B cell (primary cell): Measurements from ENCODE around the gene TFF1. TPM values are rescaled to one million over a fixed set of nuclear protein-coding genes. Genes with fewer than 3 reads are reported as not detected.
A peak's percentile ranks its signal among the peaks of the same experiment; 100 is the strongest.

Source experiments
- ATAC-seq: fragments of 200-7000 bp; cut with Tn5 transposase; one replicate; pipeline ENCODE4 v1.10.0; 2021; ENCODE audit warnings: low read depth, mild to moderate bottlenecking, moderate number of reproducible peaks, moderate library complexity
- CTCF ChIA-PET: fragments of 350-600 bp; sonication (Branson Sonifier 250); formaldehyde crosslinking; loops from one replicate; lab custom pipeline; 2021; ENCODE audit warnings: antibody characterized with exemption, inconsistent platforms; lab: Charles Lee
- POLR2A ChIA-PET: fragments of 350-600 bp; sonication (Branson Sonifier 250); formaldehyde crosslinking; loops from one replicate; lab custom pipeline; 2021; ENCODE audit warnings: antibody characterized with exemption; lab: Charles Lee
- DNase-seq: peaks from one replicate; pipeline ENCODE4 v3.0.0; 2013
- H2AFZ ChIP-seq: 2 replicates; pipeline ENCODE4 v1.6.1; 2012; ENCODE audit warnings: mild to moderate bottlenecking, low read depth, low read length; ENCODE audit not compliant: insufficient read depth, poor library complexity, severe bottlenecking
- H3K27ac ChIP-seq, 2 donors: 1 replicate in 1 of 2; 2 replicates in 1 of 2; pipeline ENCODE4 v1.5.1; 2012 to 2013; ENCODE audit warnings: low read length in 2 of 2, mild to moderate bottlenecking in 2 of 2, moderate library complexity in 1 of 2
- H3K27me3 ChIP-seq, 4 experiments: fragments of 200-600 bp in 1 of 4; sonication (generic) in 1 of 4; replicated peaks in 1 of 4; 1 replicate in 2 of 4; 2 replicates in 2 of 4; pipeline versions ENCODE4 v1.6.1 to v1.7.0; 2013 to 2016; ENCODE audit warnings: low read length in 3 of 4, mild to moderate bottlenecking in 2 of 4, mixed read lengths in 1 of 4, moderate library complexity in 1 of 4; ENCODE audit not compliant: insufficient read depth in 4 of 4, control insufficient read depth in 3 of 4; ENCODE audit errors: control extremely low read depth in 1 of 4
- H3K36me3 ChIP-seq, 2 experiments: replicated peaks in 1 of 2; 1 replicate in 1 of 2; 2 replicates in 1 of 2; pipeline versions ENCODE4 v1.6.1 to v1.7.1; 2013; ENCODE audit warnings: low read length in 1 of 2; ENCODE audit not compliant: insufficient read depth in 2 of 2, control insufficient read depth in 1 of 2; ENCODE audit errors: control extremely low read depth in 1 of 2, extremely low read depth in 1 of 2
- H3K4me1 ChIP-seq, 2 donors: fragments of 200-600 bp in 1 of 2; sonication (generic) in 1 of 2; 1 replicate in 1 of 2; 2 replicates in 1 of 2; pipeline versions ENCODE4 v1.5.1 to v1.6.1; 2013 to 2017; ENCODE audit warnings: low read length in 2 of 2; ENCODE audit not compliant: control insufficient read depth in 2 of 2, insufficient read depth in 2 of 2
- H3K4me2 ChIP-seq: replicated peaks from 2 replicates; pipeline ENCODE3; 2012; ENCODE audit warnings: mild to moderate bottlenecking, low read depth, low read length; ENCODE audit not compliant: poor library complexity, severe bottlenecking
- H3K4me3 ChIP-seq, 5 experiments: fragments of 200-600 bp in 1 of 5; sonication (generic) in 1 of 5; 1 replicate in 3 of 5; 2 replicates in 2 of 5; pipeline versions ENCODE4 v1.5.1 to v1.7.0; 2011 to 2016; ENCODE audit warnings: low read length in 4 of 5, mild to moderate bottlenecking in 4 of 5, low read depth in 2 of 5, control low read depth in 1 of 5, moderate library complexity in 1 of 5; ENCODE audit not compliant: insufficient read depth in 1 of 5; ENCODE audit errors: control extremely low read depth in 1 of 5, extremely low read depth in 1 of 5
- H3K79me2 ChIP-seq: fragments of 200-600 bp; sonication (generic); one replicate; pipeline ENCODE4 v1.6.0; 2016; ENCODE audit warnings: low read length; ENCODE audit not compliant: control insufficient read depth, insufficient read depth
- H3K9ac ChIP-seq: fragments of 200-600 bp; sonication (generic); 2 replicates; pipeline ENCODE4 v1.6.1; 2017; ENCODE audit warnings: mild to moderate bottlenecking, low read length, moderate library complexity
- H3K9me3 ChIP-seq, 3 donors: one replicate each; pipeline versions ENCODE4 v1.6.1 to v1.7.1; 2013; ENCODE audit warnings: low read length in 2 of 3; ENCODE audit not compliant: control insufficient read depth in 2 of 3, insufficient read depth in 1 of 3; ENCODE audit errors: control extremely low read depth in 1 of 3
- H4K20me1 ChIP-seq: 2 replicates; pipeline ENCODE4 v1.6.0; 2012; ENCODE audit warnings: mild to moderate bottlenecking, low read length; ENCODE audit not compliant: insufficient read depth, control insufficient read depth, poor library complexity, severe bottlenecking
- H3K27ac Mint-ChIP-seq: one replicate; pipeline ENCODE4 v1.8.0; 2021; ENCODE audit warnings: mixed read lengths
- H3K27me3 Mint-ChIP-seq: one replicate; pipeline ENCODE4 v1.8.0; 2021; ENCODE audit warnings: mixed read lengths
- H3K4me1 Mint-ChIP-seq: one replicate; pipeline ENCODE4 v1.8.0; 2021; ENCODE audit warnings: mixed read lengths
- H3K4me3 Mint-ChIP-seq: one replicate; pipeline ENCODE4 v1.8.0; 2021; ENCODE audit warnings: mixed read lengths
- H3K9me3 Mint-ChIP-seq: one replicate; pipeline ENCODE4 v1.8.0; 2022; ENCODE audit warnings: mixed read lengths; ENCODE audit not compliant: insufficient read depth
- EZH2 ChIP-seq: IDR thresholded peaks from 2 replicates; pipeline ENCODE4 v1.6.1; 2012; ENCODE audit warnings: borderline replicate concordance, low read depth, mild to moderate bottlenecking, moderate library complexity, low read length; ENCODE audit not compliant: insufficient read depth, poor library complexity, severe bottlenecking
- WGBS: methylation state at CpG from one replicate; pipeline ENCODE4 v1.1.5; 2013; ENCODE audit warnings: missing lambda C conversion rate; ENCODE audit not compliant: insufficient coverage; 5-methylcytosine and 5-hydroxymethylcytosine counted together
- intact Hi-C: fragments of 100-400 bp; cut with micrococcal nuclease; formaldehyde crosslinking; loops from one replicate; pipeline ENCODE4 v1.10.0; 2022
- polyA plus RNA-seq: library from polyadenylated mRNA; depleted of rRNA; stranded (reverse); fragments of >200 nt; gene quantifications from 2 replicates; pipeline ENCODE4 v1.2.3, GENCODE V29; 2012
- total RNA-seq, 2 donors: library from RNA; stranded (reverse); fragments of 120-200 nt in 1 of 2; gene quantifications; 1 replicate in 1 of 2; 2 replicates in 1 of 2; pipeline versions ENCODE4 v1.2.3 to v1.2.4, GENCODE V29; 2013 to 2022
- TF ChIP-seq, protein P1 (sequence below): fragments of 200-600 bp; IDR thresholded peaks from one replicate; pipeline ENCODE4 v1.8.0; 2022; ENCODE audit warnings: antibody characterized with exemption, mild to moderate bottlenecking

TFF1 gene
- total and polyA plus RNA-seq, 2 donors (not counting 1 experiment from before 2014, with no cell fraction given): not detected

DNA sequence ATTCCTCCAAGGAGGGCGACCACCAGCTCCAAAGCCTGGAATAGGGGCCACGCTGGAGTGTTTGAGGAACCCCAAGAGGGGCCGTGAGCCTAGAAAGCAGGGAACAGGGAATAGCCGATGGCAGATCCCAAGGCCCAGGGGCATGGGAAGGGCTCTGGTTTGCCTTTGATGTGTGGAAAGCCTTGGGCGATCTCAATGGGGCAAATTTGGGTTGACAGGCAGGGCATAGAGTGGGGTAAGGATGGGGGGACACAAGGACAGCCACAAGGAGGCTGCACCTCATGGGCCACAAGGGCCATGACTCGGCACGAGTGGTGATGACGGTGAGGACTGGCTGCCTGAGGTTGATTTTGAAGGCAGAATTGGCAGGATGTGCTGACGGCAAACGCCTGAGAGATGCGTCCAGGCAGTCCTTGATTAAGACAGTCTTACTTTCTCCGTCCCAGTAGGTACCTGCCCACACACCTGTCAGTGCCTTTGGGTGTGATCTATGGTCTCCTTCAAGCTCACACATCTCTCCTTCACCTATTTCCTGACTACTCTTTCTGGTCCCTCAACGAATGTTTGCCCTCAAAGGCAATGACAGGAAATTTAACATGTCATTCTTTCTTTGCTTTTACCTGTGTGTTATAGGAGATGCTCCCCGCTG, 31.5 kb upstream of the TFF1 start:
- H3K27me3 ChIP-seq: peaks cover 0 to 2% (median 0%) of the 10 kb centered on the region in 4 experiments
- H3K36me3 ChIP-seq: no peaks in the 10 kb centered on the region
- H3K79me2 ChIP-seq: no peaks in the 10 kb centered on the region
- no peak overlapping the region for H2AFZ ChIP-seq
- H3K9ac ChIP-seq: no peak overlapping the region
- Mint-ChIP-seq H3K4me3 (no peak overlapping the region), H3K27ac (peak overlapping the region; percentile 5), H3K4me1 (peaks cover 29% of the 10 kb centered on the region), H3K27me3 (peaks cover 10% of the 10 kb centered on the region), H3K9me3 (peaks cover 9% of the 10 kb centered on the region)
- H3K9me3 ChIP-seq: peaks cover 1 to 3% (median 2%) of the 10 kb centered on the region in 3 donors
- intact Hi-C loops: loop anchor here (5.0 kb wide), 1 partner anchor 64 kb away; no protein-coding TSS in a partner anchor
- 74% methylated on average over 9 of the region's 14 CpGs for WGBS
- no peak overlapping the region for H3K27ac ChIP-seq
- no peak overlapping the region for H3K4me2 ChIP-seq
- H4K20me1 ChIP-seq: no peaks in the 10 kb centered on the region
- no peak overlapping the region for H3K4me3 ChIP-seq
- TF ChIP-seq, protein P1, sequence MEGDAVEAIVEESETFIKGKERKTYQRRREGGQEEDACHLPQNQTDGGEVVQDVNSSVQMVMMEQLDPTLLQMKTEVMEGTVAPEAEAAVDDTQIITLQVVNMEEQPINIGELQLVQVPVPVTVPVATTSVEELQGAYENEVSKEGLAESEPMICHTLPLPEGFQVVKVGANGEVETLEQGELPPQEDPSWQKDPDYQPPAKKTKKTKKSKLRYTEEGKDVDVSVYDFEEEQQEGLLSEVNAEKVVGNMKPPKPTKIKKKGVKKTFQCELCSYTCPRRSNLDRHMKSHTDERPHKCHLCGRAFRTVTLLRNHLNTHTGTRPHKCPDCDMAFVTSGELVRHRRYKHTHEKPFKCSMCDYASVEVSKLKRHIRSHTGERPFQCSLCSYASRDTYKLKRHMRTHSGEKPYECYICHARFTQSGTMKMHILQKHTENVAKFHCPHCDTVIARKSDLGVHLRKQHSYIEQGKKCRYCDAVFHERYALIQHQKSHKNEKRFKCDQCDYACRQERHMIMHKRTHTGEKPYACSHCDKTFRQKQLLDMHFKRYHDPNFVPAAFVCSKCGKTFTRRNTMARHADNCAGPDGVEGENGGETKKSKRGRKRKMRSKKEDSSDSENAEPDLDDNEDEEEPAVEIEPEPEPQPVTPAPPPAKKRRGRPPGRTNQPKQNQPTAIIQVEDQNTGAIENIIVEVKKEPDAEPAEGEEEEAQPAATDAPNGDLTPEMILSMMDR: no peak
- TF ChIP-seq EZH2: no peak
- peaks cover 9 to 13% of the 10 kb centered on the region in 2 donors for H3K4me1 ChIP-seq
- CTCF ChIA-PET: interaction anchor here (0.6 to 1.7 kb wide), 2 partner anchors 59 to 155 kb away, joined by 3 to 4 read pairs; no protein-coding TSS in a partner anchor
- POLR2A ChIA-PET: no interaction called here
- no peak for DNase-seq
- no peak for ATAC-seq
